GM23338 (cell line): ENCODE data around the gene LCA5. TPM values are rescaled to one million over a fixed set of nuclear protein-coding genes. Genes with fewer than 3 reads are reported as not detected.

Source experiments
- ATAC-seq: fragments of 200-7000 bp; cut with Tn5 transposase; 3 replicates; pipeline ENCODE4 v1.9.1; 2020
- DNase-seq: peaks from one replicate; pipeline ENCODE4 v3.0.0-alpha.2; 2015; ENCODE audit warnings: low spot score
- H2AFZ ChIP-seq: fragments of 200-600 bp; sonication (generic); 2 replicates; pipeline ENCODE4 v1.8.0; 2016; ENCODE audit warnings: antibody characterized with exemption, mild to moderate bottlenecking, moderate library complexity
- H3F3A ChIP-seq: fragments of 200-600 bp; sonication (generic); replicated peaks from 2 replicates; pipeline ENCODE4 v1.8.0; 2017; ENCODE audit warnings: antibody characterized with exemption, mixed run types, low read depth
- H3K27ac ChIP-seq: fragments of 200-600 bp; sonication (generic); 2 replicates; pipeline ENCODE4 v1.6.1; 2016; ENCODE audit warnings: low read depth
- H3K27me3 ChIP-seq: fragments of 200-600 bp; sonication (generic); 2 replicates; pipeline ENCODE4 v1.8.0; 2016; ENCODE audit warnings: mild to moderate bottlenecking, mixed run types, moderate library complexity; ENCODE audit not compliant: insufficient read depth
- H3K36me3 ChIP-seq: fragments of 200-600 bp; sonication (generic); 2 replicates; pipeline ENCODE4 v1.8.0; 2016; ENCODE audit warnings: mild to moderate bottlenecking; ENCODE audit not compliant: insufficient read depth
- H3K4me1 ChIP-seq: fragments of 200-600 bp; sonication (generic); 2 replicates; pipeline ENCODE4 v1.8.0; 2016; ENCODE audit warnings: mild to moderate bottlenecking, moderate library complexity; ENCODE audit not compliant: insufficient read depth
- H3K4me2 ChIP-seq: fragments of 200-600 bp; sonication (generic); 2 replicates; pipeline ENCODE4 v1.7.1; 2017; ENCODE audit warnings: mixed run types
- H3K4me3 ChIP-seq: fragments of 200-600 bp; sonication (generic); 2 replicates; pipeline ENCODE4 v1.6.1; 2016; ENCODE audit warnings: mixed run types
- H3K79me2 ChIP-seq: fragments of 200-600 bp; sonication (generic); replicated peaks from 2 replicates; pipeline ENCODE4 v1.8.0; 2017; ENCODE audit warnings: mild to moderate bottlenecking; ENCODE audit not compliant: insufficient read depth
- H3K9me2 ChIP-seq: fragments of 200-600 bp; sonication (generic); 2 replicates; pipeline ENCODE4 v1.8.0; 2017; ENCODE audit not compliant: insufficient read depth
- H4K20me1 ChIP-seq: fragments of 200-600 bp; sonication (generic); replicated peaks from 2 replicates; pipeline ENCODE4 v1.8.0; 2017; ENCODE audit warnings: mild to moderate bottlenecking; ENCODE audit not compliant: insufficient read depth
- H3K27ac Mint-ChIP-seq: 2 replicates; pipeline ENCODE4 v1.8.0; 2020; ENCODE audit warnings: inconsistent platforms, mild to moderate bottlenecking, moderate library complexity, mixed read lengths
- H3K27me3 Mint-ChIP-seq: 3 replicates; pipeline ENCODE4 v1.8.0; 2022; ENCODE audit warnings: low read depth, mild to moderate bottlenecking, moderate library complexity, mixed read lengths, inconsistent platforms; ENCODE audit not compliant: insufficient read depth, poor library complexity
- H3K36me3 Mint-ChIP-seq: 3 replicates; pipeline ENCODE4 v1.8.0; 2021; ENCODE audit warnings: low read depth, mild to moderate bottlenecking, inconsistent platforms, moderate library complexity, mixed read lengths
- H3K4me1 Mint-ChIP-seq: 3 replicates; pipeline ENCODE4 v1.8.0; 2020; ENCODE audit warnings: mild to moderate bottlenecking, inconsistent platforms, mixed read lengths
- H3K4me3 Mint-ChIP-seq: 3 replicates; pipeline ENCODE4 v1.8.0; 2021; ENCODE audit warnings: moderate library complexity, mild to moderate bottlenecking, inconsistent platforms, mixed read lengths
- H3K9me3 Mint-ChIP-seq: 3 replicates; pipeline ENCODE4 v1.8.0; 2020; ENCODE audit warnings: moderate library complexity, mild to moderate bottlenecking, inconsistent platforms, mixed read lengths
- CREB1 ChIP-seq: fragments of 250-450 bp; sonication (Bioruptor Pico); IDR thresholded peaks from 2 replicates; pipeline ENCODE4 v1.5.0; 2020; ENCODE audit warnings: low read depth, mild to moderate bottlenecking, moderate library complexity
- CTCF ChIP-seq, 2 experiments: fragments of 200-600 bp in 1 of 2; sonication (generic) in 1 of 2; conservative IDR thresholded peaks; 2 replicates each; pipeline versions ENCODE4 v1.5.1 to v1.6.1; 2016 to 2017; ENCODE audit warnings: antibody characterized with exemption in 2 of 2, low read depth in 2 of 2, mild to moderate bottlenecking in 2 of 2, moderate library complexity in 1 of 2
- ETS1 ChIP-seq: IDR thresholded peaks from 2 replicates; pipeline ENCODE4 v1.6.1; 2016; ENCODE audit warnings: antibody characterized with exemption
- EZH2 ChIP-seq: fragments of 200-600 bp; sonication (generic); IDR thresholded peaks from one replicate; pipeline ENCODE4 v1.8.0; 2017; ENCODE audit warnings: antibody characterized with exemption, mild to moderate bottlenecking, low read depth; ENCODE audit not compliant: unreplicated experiment
- JUNB ChIP-seq: IDR thresholded peaks from one replicate; pipeline ENCODE4 v1.6.1; 2016; ENCODE audit warnings: antibody characterized with exemption; ENCODE audit not compliant: unreplicated experiment
- NANOG ChIP-seq: IDR thresholded peaks from 2 replicates; pipeline ENCODE4 v1.6.1; 2016; ENCODE audit warnings: antibody characterized with exemption, borderline replicate concordance
- POLR2AphosphoS5 ChIP-seq: IDR thresholded peaks from 2 replicates; pipeline ENCODE4 v1.6.1; 2016; ENCODE audit warnings: antibody characterized with exemption, low read depth
- REST ChIP-seq: IDR thresholded peaks from one replicate; pipeline ENCODE4 v1.6.1; 2018; ENCODE audit warnings: antibody characterized with exemption; ENCODE audit not compliant: unreplicated experiment
- ZNF114 ChIP-seq: fragments of 250-450 bp; sonication (Bioruptor Pico); IDR thresholded peaks from 2 replicates; pipeline ENCODE4 v1.5.0; 2020; ENCODE audit warnings: mild to moderate bottlenecking, moderate library complexity
- ZNF331 ChIP-seq: fragments of 250-450 bp; sonication (Bioruptor Pico); IDR thresholded peaks from 2 replicates; pipeline ENCODE4 v1.5.0; 2020; ENCODE audit warnings: low read depth, mild to moderate bottlenecking, moderate library complexity
- ZNF462 ChIP-seq: fragments of 250-450 bp; sonication (Bioruptor Pico); IDR thresholded peaks from 2 replicates; pipeline ENCODE4 v1.5.0; 2020; ENCODE audit warnings: mild to moderate bottlenecking, moderate library complexity
- polyA plus RNA-seq: library from polyadenylated mRNA; unstranded; fragments of >200 nt; fragmentation: Nextera tagmentation; extraction: Ambion mirVana; gene quantifications from 2 replicates; pipeline ENCODE4 v1.2.1, GENCODE V29; 2016
- total RNA-seq: library from RNA; depleted of rRNA; stranded (reverse); fragments of >200 nt; shearing (Covaris generic); gene quantifications from 2 replicates; pipeline ENCODE4 v1.2.3, GENCODE V29; 2014

LCA5 gene
- total and polyA plus RNA-seq, 2 experiments from 2014 or later = 4.2 TPM

- Mint-ChIP-seq H3K4me1 (peaks cover 31% of the 10 kb centered on the region), H3K27me3 (no peaks in the 10 kb centered on the region), H3K36me3 (0 out of 3 replicates have a peak, but pooled peaks cover 3% of the 10 kb centered on the region), H3K27ac (0 out of 2 replicates have a peak overlapping the region, but pooled peaks have one; percentile 30), H3K4me3 (peak overlapping the region; percentile 37; the same call in 2 of the 3 replicates), H3K9me3 (no peaks in the 10 kb centered on the region)
- Histone ChIP-seq H3K9me2 (no peaks in the 10 kb centered on the region), H3K27ac (no peak overlapping the region), H3K36me3 (no peaks in the 10 kb centered on the region), H3K79me2 (no peaks in the 10 kb centered on the region), H3K27me3 (no peaks in the 10 kb centered on the region), H2AFZ (no peak overlapping the region), H3F3A (no peaks in the 10 kb centered on the region), H3K4me2 (peak overlapping the region; percentile 25), H3K4me1 (peaks cover 25% of the 10 kb centered on the region), H3K4me3 (0 out of 2 replicates have a peak overlapping the region, but pooled peaks have one; percentile 2), H4K20me1 (no peaks in the 10 kb centered on the region)
- DNase-seq (peak; percentile 97), ATAC-seq (peak; percentile 98)
- TF ChIP-seq REST = no peak
- no peak for TF ChIP-seq ZNF462 (CRISPR knock-in tag)
- no peak for TF ChIP-seq ZNF331 (CRISPR knock-in tag)
- peak; percentile 85 for TF ChIP-seq CREB1 (CRISPR knock-in tag)
- no peak for TF ChIP-seq JUNB
- TF ChIP-seq CTCF (conservative IDR thresholded peaks at IDR 0.05; ENCODE audit: low read depth in 2 of 2) = peak; percentile 39 to 43
- no peak for TF ChIP-seq EZH2
- TF ChIP-seq ETS1 = no peak
- peak; percentile 69 for TF ChIP-seq NANOG
- no peak for TF ChIP-seq ZNF114 (CRISPR knock-in tag)
- no peak for TF ChIP-seq POLR2AphosphoS5
These were observed 7.8 kb upstream of the LCA5 start for GRCh38 chr6:79544939-79545450.
